ENCODE data around the gene MGA. TPM values are rescaled to one million over a fixed set of nuclear protein-coding genes. Genes with fewer than 3 reads are reported as not detected.

The MGA gene
- total and polyA plus RNA-seq, 2 donors (not counting 3 experiments of a cell fraction or from before 2014, with no cell fraction given) = 4.1 to 36.5 TPM

DNA sequence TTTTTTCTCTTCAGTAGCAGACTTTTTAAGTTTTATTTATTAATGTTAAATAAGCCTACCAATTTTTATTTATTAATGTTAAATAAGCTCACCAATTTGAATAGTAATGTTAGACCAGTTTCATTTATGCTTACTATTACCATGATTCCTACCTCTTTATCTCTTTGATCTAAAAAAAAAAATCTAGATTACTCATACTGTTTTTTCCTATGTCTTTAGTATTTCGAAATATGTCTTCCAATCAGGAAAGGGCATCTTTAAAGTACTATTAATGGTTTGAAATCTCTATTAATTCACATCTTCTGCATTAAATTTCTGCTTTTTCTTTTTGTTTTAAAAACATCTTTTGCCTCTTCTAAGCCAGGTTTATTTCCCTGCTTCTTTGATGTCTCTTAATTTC lies 86.6 kb downstream of the MGA start:
- no peak overlapping the region for H3K9ac ChIP-seq (replicated peaks; ENCODE audit: extremely low read depth, insufficient read depth, low read length)
- no peak overlapping the region for H3K27ac ChIP-seq (ENCODE audit: insufficient read depth, low read depth, low read length)
- POLR2A ChIA-PET = no interaction called here
- CTCF ChIA-PET = interaction anchor here (0.7 to 2.1 kb wide), 9 partner anchors 11 to 319 kb away, joined by 3 to 14 read pairs (median 5); partner anchors contain the start of gene MAPKBP1
- peak; percentile 29 for DNase-seq (ENCODE audit: low read depth, low spot score)
- no peak for FAIRE-seq
- no peaks in the 10 kb centered on the region for H3K27me3 ChIP-seq (ENCODE audit: control insufficient read depth in 2 of 2, insufficient read depth in 2 of 2, low read length in 2 of 2)
- intact Hi-C loops (cut with micrococcal nuclease) = no loop called here
- peaks cover 0 to 16% of the 10 kb centered on the region in 2 experiments for H3K36me3 ChIP-seq (ENCODE audit: control insufficient read depth in 2 of 2, extremely low read depth in 1 of 2, insufficient read depth in 2 of 2, low read length in 2 of 2)
- no peaks in the 10 kb centered on the region for H3K9me1 ChIP-seq (replicated peaks; ENCODE audit: control insufficient read depth, extremely low read depth, insufficient read depth, low read length)
- dilution Hi-C loops (cut with MboI; ENCODE audit: extremely low pct_ligation_motif_present, low sequenced_read_pairs) = no loop called here
- H3K4me1 ChIP-seq (ENCODE audit: control insufficient read depth, extremely low read depth, insufficient read depth, low read length) = peaks cover 10% of the 10 kb centered on the region
- H3K79me2 ChIP-seq (ENCODE audit: control insufficient read depth, insufficient read depth, low read length) = no peaks in the 10 kb centered on the region
- no peaks in the 10 kb centered on the region for H4K20me1 ChIP-seq (replicated peaks; ENCODE audit: control insufficient read depth, extremely low read depth, insufficient read depth, low read length)
- BruUV-seq (replicated peaks) = no TSS peak
- H3K4me3 ChIP-seq (replicated peaks in 1 of 3; ENCODE audit: insufficient read depth in 1 of 3, low read depth in 1 of 3, low read length in 3 of 3) = no peak overlapping the region
- TF ChIP-seq, protein P1, sequence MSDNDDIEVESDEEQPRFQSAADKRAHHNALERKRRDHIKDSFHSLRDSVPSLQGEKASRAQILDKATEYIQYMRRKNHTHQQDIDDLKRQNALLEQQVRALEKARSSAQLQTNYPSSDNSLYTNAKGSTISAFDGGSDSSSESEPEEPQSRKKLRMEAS (IDR thresholded peaks at IDR 0.05; ENCODE audit: insufficient read depth, insufficient read length) = no peak
- peak; percentile 58 for TF ChIP-seq GATA2 (IDR thresholded peaks at IDR 0.05; ENCODE audit: insufficient read depth, insufficient read length, low read depth, low read length)
- H2AFZ ChIP-seq (ENCODE audit: low read depth, low read length) = no peak overlapping the region
- no peak overlapping the region for H3K4me2 ChIP-seq (ENCODE audit: insufficient read depth, low read length)
- H3K9me3 ChIP-seq (replicated peaks; ENCODE audit: control insufficient read depth, insufficient read depth, low read length) = no peaks in the 10 kb centered on the region

DNA sequence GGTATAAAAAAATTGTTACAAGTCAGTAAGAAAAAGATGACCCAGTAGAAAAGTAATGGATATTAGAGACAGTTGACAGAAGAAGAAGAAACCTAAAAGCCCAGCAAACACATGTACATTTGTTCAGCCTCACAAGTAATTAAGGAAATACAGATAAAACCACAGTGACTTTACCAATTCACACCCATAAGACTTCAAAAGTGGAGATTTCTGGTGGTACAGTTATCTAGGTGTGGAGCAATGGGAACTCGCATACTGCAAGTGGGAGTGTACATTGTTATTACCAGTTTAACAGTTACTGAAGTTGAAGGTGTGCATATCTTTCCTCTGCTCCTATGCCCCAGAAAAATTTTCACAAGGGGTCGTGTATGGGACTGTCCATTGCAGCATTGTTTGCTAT lies 96.0 kb downstream of the MGA start:
- no peaks in the 10 kb centered on the region for H3K79me2 ChIP-seq (ENCODE audit: control insufficient read depth, insufficient read depth, low read length)
- peaks cover 0 to 2% of the 10 kb centered on the region in 2 experiments for H3K36me3 ChIP-seq (ENCODE audit: control insufficient read depth in 2 of 2, extremely low read depth in 1 of 2, insufficient read depth in 2 of 2, low read length in 2 of 2)
- no peak overlapping the region for H3K27ac ChIP-seq (ENCODE audit: insufficient read depth, low read depth, low read length)
- intact Hi-C loops (cut with micrococcal nuclease) = no loop called here
- DNase-seq (ENCODE audit: low read depth, low spot score) (no peak), FAIRE-seq (no peak)
- no peaks in the 10 kb centered on the region for H3K9me3 ChIP-seq (replicated peaks; ENCODE audit: control insufficient read depth, insufficient read depth, low read length)
- TF ChIP-seq POLR2A (IDR thresholded peaks at IDR 0.05; ENCODE audit: low read depth, low read length) = no peak
- no peak for TF ChIP-seq JUN (IDR thresholded peaks at IDR 0.05; ENCODE audit: borderline replicate concordance, insufficient read depth, insufficient read length, low read depth)
- TF ChIP-seq, protein P2, sequence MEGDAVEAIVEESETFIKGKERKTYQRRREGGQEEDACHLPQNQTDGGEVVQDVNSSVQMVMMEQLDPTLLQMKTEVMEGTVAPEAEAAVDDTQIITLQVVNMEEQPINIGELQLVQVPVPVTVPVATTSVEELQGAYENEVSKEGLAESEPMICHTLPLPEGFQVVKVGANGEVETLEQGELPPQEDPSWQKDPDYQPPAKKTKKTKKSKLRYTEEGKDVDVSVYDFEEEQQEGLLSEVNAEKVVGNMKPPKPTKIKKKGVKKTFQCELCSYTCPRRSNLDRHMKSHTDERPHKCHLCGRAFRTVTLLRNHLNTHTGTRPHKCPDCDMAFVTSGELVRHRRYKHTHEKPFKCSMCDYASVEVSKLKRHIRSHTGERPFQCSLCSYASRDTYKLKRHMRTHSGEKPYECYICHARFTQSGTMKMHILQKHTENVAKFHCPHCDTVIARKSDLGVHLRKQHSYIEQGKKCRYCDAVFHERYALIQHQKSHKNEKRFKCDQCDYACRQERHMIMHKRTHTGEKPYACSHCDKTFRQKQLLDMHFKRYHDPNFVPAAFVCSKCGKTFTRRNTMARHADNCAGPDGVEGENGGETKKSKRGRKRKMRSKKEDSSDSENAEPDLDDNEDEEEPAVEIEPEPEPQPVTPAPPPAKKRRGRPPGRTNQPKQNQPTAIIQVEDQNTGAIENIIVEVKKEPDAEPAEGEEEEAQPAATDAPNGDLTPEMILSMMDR (IDR thresholded peaks at IDR 0.05; ENCODE audit: extremely low read depth in 1 of 2, insufficient read depth in 1 of 2, low read depth in 1 of 2, low read length in 2 of 2) = no peak
- TF ChIP-seq MYC (IDR thresholded peaks at IDR 0.05; ENCODE audit: low read depth, low read length) = no peak
- no peak for TF ChIP-seq EZH2 (IDR thresholded peaks at IDR 0.05; ENCODE audit: borderline replicate concordance, low read depth, low read length, severe bottlenecking)
- no peak for TF ChIP-seq GATA2 (IDR thresholded peaks at IDR 0.05; ENCODE audit: insufficient read depth, insufficient read length, low read depth, low read length)
- TF ChIP-seq, protein P1 (IDR thresholded peaks at IDR 0.05; ENCODE audit: insufficient read depth, insufficient read length) = no peak
- no peak for TF ChIP-seq FOS (IDR thresholded peaks at IDR 0.05; ENCODE audit: borderline replicate concordance, insufficient read depth, low read length)
- no peak for TF ChIP-seq POLR2AphosphoS5 (IDR thresholded peaks at IDR 0.05; ENCODE audit: insufficient read depth, low read depth, low read length)
- dilution Hi-C loops (cut with MboI; ENCODE audit: extremely low pct_ligation_motif_present, low sequenced_read_pairs) = no loop called here
- no peak overlapping the region for H3K4me2 ChIP-seq (ENCODE audit: insufficient read depth, low read length)
- ChIA-PET CTCF (interaction anchor here (1.9 kb wide), 1 partner anchor 17 kb away, joined by 7 read pairs; no protein-coding TSS in a partner anchor), POLR2A (no interaction called here)
- no peak overlapping the region for H3K4me3 ChIP-seq (replicated peaks in 1 of 3; ENCODE audit: insufficient read depth in 1 of 3, low read depth in 1 of 3, low read length in 3 of 3)
- no TSS peak for BruUV-seq (replicated peaks)
- no peak overlapping the region for H3K9ac ChIP-seq (replicated peaks; ENCODE audit: extremely low read depth, insufficient read depth, low read length)
- no peaks in the 10 kb centered on the region for H3K4me1 ChIP-seq (ENCODE audit: control insufficient read depth, extremely low read depth, insufficient read depth, low read length)
- no peaks in the 10 kb centered on the region for H3K27me3 ChIP-seq (ENCODE audit: control insufficient read depth in 2 of 2, insufficient read depth in 2 of 2, low read length in 2 of 2)
- H4K20me1 ChIP-seq (replicated peaks; ENCODE audit: control insufficient read depth, extremely low read depth, insufficient read depth, low read length) = no peaks in the 10 kb centered on the region
- no peaks in the 10 kb centered on the region for H3K9me1 ChIP-seq (replicated peaks; ENCODE audit: control insufficient read depth, extremely low read depth, insufficient read depth, low read length)
- H2AFZ ChIP-seq (ENCODE audit: low read depth, low read length) = no peak overlapping the region

Data from endothelial cell of umbilical vein (primary cell).